Kidney epithelial cell (primary cell): ENCODE measurements around the gene KRT2. TPM values are rescaled to one million over a fixed set of nuclear protein-coding genes. Genes with fewer than 3 reads are reported as not detected.

ENCODE experiments used
- DNase-seq: peaks from one replicate; pipeline ENCODE4 v3.0.0-alpha.2; 2010; ENCODE audit warnings: low read depth
- H3K27me3 ChIP-seq: 2 replicates; pipeline ENCODE4 v1.6.0; 2011; ENCODE audit warnings: low read length; ENCODE audit not compliant: control insufficient read depth, insufficient read depth
- H3K36me3 ChIP-seq: 2 replicates; pipeline ENCODE4 v1.5.1; 2011; ENCODE audit warnings: low read length; ENCODE audit not compliant: control insufficient read depth, insufficient read depth
- H3K4me3 ChIP-seq: 2 replicates; pipeline ENCODE4 v1.5.1; 2011; ENCODE audit warnings: low read depth, mild to moderate bottlenecking, control low read depth, low read length
- total RNA-seq: library from RNA; depleted of rRNA; stranded (reverse); fragments of >200 nt; gene quantifications from 2 replicates; pipeline ENCODE4 v1.2.3, GENCODE V29; 2015
- TF ChIP-seq, protein P1 (sequence below): IDR thresholded peaks from 2 replicates; pipeline ENCODE4 v1.5.1; 2011; ENCODE audit warnings: mild to moderate bottlenecking, moderate library complexity, low read length, control low read depth, inconsistent platforms; ENCODE audit not compliant: insufficient read depth, poor library complexity, severe bottlenecking

The KRT2 gene
- total RNA-seq, 1 donor from 2014 or later, result not detected

GRCh38 chr12:52613384-52614030 lies 38.5 kb downstream of the KRT2 start:
- no peak for DNase-seq
- no peak overlapping the region for H3K4me3 ChIP-seq
- no peaks in the 10 kb centered on the region for H3K36me3 ChIP-seq
- TF ChIP-seq, protein P1, sequence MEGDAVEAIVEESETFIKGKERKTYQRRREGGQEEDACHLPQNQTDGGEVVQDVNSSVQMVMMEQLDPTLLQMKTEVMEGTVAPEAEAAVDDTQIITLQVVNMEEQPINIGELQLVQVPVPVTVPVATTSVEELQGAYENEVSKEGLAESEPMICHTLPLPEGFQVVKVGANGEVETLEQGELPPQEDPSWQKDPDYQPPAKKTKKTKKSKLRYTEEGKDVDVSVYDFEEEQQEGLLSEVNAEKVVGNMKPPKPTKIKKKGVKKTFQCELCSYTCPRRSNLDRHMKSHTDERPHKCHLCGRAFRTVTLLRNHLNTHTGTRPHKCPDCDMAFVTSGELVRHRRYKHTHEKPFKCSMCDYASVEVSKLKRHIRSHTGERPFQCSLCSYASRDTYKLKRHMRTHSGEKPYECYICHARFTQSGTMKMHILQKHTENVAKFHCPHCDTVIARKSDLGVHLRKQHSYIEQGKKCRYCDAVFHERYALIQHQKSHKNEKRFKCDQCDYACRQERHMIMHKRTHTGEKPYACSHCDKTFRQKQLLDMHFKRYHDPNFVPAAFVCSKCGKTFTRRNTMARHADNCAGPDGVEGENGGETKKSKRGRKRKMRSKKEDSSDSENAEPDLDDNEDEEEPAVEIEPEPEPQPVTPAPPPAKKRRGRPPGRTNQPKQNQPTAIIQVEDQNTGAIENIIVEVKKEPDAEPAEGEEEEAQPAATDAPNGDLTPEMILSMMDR, result no peak
- peaks cover 19% of the 10 kb centered on the region for H3K27me3 ChIP-seq

- no peak for DNase-seq
- TF ChIP-seq, protein P1, result no peak
- Histone ChIP-seq H3K4me3 (no peak overlapping the region), H3K36me3 (no peaks in the 10 kb centered on the region), H3K27me3 (peaks cover 19% of the 10 kb centered on the region)
These were observed 39.3 kb downstream of the KRT2 start for GRCh38 chr12:52612431-52613383.

GRCh38 chr12:52611080-52611468 lies 40.9 kb downstream of the KRT2 start:
- H3K4me3 ChIP-seq, result no peak overlapping the region
- peaks cover 16% of the 10 kb centered on the region for H3K27me3 ChIP-seq
- H3K36me3 ChIP-seq, result no peaks in the 10 kb centered on the region
- TF ChIP-seq, protein P1, result no peak
- DNase-seq, result no peak

GRCh38 chr12:52608826-52609630 lies 43.0 kb downstream of the KRT2 start:
- Histone ChIP-seq H3K36me3 (no peaks in the 10 kb centered on the region), H3K27me3 (peaks cover 14% of the 10 kb centered on the region)
- DNase-seq, result no peak

GRCh38 chr12:52608161-52608560 lies 43.9 kb downstream of the KRT2 start:
- peaks cover 14% of the 10 kb centered on the region for H3K27me3 ChIP-seq
- H3K4me3 ChIP-seq, result no peak overlapping the region
- no peaks in the 10 kb centered on the region for H3K36me3 ChIP-seq
- no peak for DNase-seq
- TF ChIP-seq, protein P1, result no peak

More at GRCh38 chr12:52608826-52609630, 43.0 kb downstream of the KRT2 start:
- no peak overlapping the region for H3K4me3 ChIP-seq
- TF ChIP-seq, protein P1, result no peak
